LoVo (cell line): ENCODE data around the gene IFT88.
A peak's percentile ranks its signal among the peaks of the same experiment; 100 is the strongest.

ENCODE experiments used
- DNase-seq: peaks from one replicate; pipeline ENCODE4 v3.0.0-alpha.2; 2016; ENCODE audit warnings: low spot score

Gene IFT88

GRCh38 chr13:20566468-20566897 lies 474 bp upstream of the IFT88 start:
- DNase-seq = peak; percentile 80

DNA sequence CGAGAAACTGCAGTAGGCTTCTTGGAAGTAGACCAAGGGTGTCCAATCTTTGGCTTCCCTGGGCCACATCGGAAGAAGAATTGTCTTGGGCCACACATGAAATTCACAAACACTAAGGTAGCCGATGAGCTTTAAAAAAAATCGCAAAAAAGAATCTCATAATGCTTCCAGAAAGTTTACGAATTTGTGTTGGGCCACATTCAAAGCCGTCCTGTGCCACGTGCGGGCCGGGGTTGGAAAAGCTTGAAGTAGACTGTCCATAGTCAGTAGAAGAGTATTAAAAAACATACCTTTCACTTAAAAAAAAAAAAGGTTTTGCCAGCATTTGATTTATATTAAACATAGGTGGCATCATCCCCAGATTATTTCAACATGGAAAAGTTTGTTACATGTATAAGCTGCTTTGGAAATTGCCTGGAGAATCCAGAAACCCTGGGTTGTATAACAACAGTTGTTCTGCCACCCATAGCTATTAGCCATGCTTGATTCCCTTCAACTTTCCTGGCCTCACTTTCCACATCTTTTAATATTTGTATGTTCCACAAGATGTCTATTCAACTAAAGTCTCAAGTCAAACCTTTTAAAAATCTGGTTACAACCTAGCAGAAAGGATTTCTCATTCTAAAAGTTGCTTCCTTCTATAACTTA lies 1.0 kb downstream of the IFT88 start:
- no peak for DNase-seq

GRCh38 chr13:20570517-20570916 lies 3.6 kb downstream of the IFT88 start:
- DNase-seq = no peak

DNA sequence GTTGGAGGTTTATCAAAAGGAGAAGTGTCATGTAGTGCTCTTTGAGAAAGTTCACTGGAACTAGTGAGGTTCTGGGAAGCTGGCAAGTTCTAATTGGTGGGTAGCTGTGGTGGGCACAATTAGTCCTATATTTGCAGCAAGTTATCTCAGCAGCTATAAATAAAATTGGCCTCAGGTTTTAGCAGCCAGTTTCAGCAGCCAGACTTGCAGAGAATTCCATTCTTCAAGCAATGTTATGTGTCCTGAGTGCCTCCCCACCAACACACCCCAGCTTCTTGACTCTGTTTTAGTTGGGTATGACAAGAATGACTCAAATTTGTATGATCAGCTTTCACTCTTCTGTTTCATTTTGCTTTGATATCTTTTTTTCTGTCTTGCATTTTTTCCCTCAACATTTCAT lies 4.7 kb downstream of the IFT88 start:
- DNase-seq = no peak

- no peak for DNase-seq
These were observed 6.2 kb downstream of the IFT88 start for GRCh38 chr13:20573186-20573585.

- DNase-seq = no peak
These were observed 6.7 kb downstream of the IFT88 start for GRCh38 chr13:20573636-20574035.

- no peak for DNase-seq
These were observed 12.2 kb downstream of the IFT88 start for GRCh38 chr13:20579191-20579590.

GRCh38 chr13:20580257-20580656 lies 13.3 kb downstream of the IFT88 start:
- no peak for DNase-seq

DNA sequence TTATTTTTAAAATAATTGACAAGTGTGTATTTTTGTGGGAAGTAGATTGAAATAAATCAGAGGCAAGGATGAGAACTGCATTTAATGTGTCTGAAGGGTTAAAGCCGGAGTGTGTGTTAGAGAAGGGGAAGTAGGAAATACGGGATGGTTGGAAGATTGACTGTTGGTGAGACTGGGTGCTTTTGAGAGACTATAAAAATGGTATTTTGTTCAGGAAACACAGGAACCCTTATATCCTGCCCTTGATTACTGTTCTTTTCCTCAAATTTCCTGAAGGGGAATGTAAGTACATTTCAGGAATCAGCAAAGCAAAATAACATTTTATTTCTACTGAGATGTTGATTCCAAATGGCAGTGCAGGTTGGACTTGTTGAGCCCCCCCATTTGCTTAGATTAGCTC lies 15.1 kb downstream of the IFT88 start:
- no peak for DNase-seq

GRCh38 chr13:20583803-20584293 lies 16.9 kb downstream of the IFT88 start:
- DNase-seq = no peak

GRCh38 chr13:20585371-20585770 lies 18.4 kb downstream of the IFT88 start:
- DNase-seq = no peak

GRCh38 chr13:20588529-20589110 lies 21.7 kb downstream of the IFT88 start:
- no peak for DNase-seq

GRCh38 chr13:20590561-20590960 lies 23.6 kb downstream of the IFT88 start:
- DNase-seq = peak; percentile 43

DNA sequence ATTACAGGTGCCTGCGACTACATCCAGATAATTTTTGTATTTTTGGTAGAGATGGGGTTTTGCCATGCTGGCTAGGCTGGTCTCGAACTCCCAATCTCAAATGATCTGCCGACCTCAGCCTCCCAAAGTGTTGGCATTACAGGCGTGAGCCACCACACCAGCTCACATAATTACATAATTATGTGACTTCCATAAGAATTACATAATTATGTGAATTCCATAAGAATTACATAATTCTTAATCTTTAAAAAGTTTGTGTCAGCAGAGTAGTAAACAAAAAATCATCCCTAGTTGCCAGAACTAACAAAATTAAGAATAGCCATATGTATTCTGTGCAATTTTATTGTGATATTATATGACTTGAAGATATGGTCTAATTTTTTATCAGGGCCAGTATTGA lies 25.6 kb downstream of the IFT88 start:
- DNase-seq = no peak

- no peak for DNase-seq
These were observed 27.3 kb downstream of the IFT88 start for GRCh38 chr13:20594280-20594679.

GRCh38 chr13:20607015-20607414 lies 40.1 kb downstream of the IFT88 start:
- DNase-seq = no peak

- no peak for DNase-seq
These were observed 41.6 kb downstream of the IFT88 start for GRCh38 chr13:20608438-20609020.

DNA sequence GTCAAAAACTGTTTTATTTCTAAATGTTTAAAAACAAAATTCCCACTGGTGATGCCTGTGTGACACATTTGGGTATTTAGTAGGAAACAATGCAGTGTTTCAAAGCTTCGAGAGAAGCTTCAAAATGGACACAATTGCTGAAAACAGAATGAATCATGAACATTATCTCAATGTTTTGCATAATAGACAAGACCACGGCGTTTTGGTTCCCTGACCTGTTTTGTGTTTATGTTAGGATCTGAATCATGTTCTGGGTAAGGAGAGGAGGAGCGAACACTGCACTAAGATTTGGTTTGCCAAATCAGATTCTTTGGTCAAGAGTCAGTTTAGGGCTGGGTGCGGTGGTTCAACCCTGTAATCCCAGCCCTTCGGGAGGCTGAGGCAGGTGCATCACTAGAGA lies 42.2 kb downstream of the IFT88 start:
- no peak for DNase-seq

DNA sequence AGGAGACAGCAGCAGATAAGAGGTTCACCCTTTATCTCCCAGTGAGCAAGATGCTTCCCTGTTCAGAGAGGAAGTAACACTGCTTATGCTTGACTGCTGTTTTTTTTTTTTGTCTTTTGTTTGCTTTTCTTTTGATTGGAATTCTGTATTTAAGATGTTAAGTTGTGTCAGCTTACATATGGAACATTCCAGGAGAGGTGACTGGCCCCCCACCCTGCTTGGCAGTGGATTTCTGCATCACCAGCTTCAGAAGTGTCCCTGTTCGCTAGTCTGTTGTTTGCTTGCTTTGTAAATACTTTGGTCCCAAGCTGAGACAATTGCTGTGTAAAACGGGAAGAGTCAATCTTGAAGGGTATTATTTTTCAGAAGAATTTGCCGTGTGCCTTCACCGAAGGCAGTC lies 43.0 kb downstream of the IFT88 start:
- DNase-seq = no peak

- no peak for DNase-seq
These were observed 49.3 kb downstream of the IFT88 start for GRCh38 chr13:20616059-20616797.

DNA sequence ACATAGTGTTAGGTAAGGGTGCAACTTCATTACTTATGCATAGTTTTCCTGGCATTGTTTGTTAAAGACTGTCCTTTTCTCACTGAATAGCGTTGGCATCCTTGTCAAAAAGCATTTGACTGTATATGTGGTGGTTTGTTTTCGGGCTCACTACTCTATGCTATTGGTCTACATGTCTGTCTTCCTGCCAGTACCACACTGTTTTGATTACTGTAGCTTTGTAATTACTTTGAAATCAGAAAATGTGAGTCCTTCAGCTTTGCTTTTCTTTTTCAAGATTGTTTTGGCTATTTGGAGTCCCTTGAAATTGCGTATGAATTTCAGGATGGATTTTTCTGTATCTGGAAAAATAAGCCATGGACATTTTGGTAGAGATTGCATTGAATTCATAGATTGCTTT lies 56.0 kb downstream of the IFT88 start:
- no peak for DNase-seq

GRCh38 chr13:20624213-20624612 lies 57.3 kb downstream of the IFT88 start:
- no peak for DNase-seq

- no peak for DNase-seq
These were observed 66.8 kb downstream of the IFT88 start for GRCh38 chr13:20633802-20634201.
